ENCODE data around the gene BANK1.

Gene BANK1

GRCh38 chr4:101910786-101911373 lies 120.3 kb downstream of the BANK1 start:
- DNase-seq, result no peak

- no peak for DNase-seq
Observed at GRCh38 chr4:101911616-101912015, 121.1 kb downstream of the BANK1 start.

DNA sequence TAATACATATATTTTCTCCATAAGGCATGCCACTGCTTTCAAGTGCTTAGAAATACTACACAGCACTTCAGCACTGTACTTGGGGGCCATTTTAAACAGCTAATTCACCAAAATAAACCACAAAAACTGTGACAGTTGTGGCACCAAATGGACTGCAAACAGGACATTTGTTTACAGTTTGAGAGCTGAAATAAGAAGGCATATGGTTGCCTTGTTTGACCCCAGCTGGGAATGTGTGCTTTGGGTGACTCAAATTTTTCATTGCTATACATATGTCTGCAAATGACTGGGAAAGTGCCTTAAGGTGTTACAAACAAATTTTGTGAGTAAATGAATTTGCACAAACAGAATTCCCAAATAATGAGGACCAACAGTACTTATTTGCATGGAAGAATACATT lies 124.2 kb downstream of the BANK1 start:
- DNase-seq, result no peak

- no peak for DNase-seq
Observed at GRCh38 chr4:101919373-101919977, 128.9 kb downstream of the BANK1 start.

GRCh38 chr4:101921370-101921769 lies 130.8 kb downstream of the BANK1 start:
- no peak for DNase-seq

- DNase-seq, result no peak
Observed at GRCh38 chr4:101931619-101932018, 141.1 kb downstream of the BANK1 start.

GRCh38 chr4:101933855-101934254 lies 143.3 kb downstream of the BANK1 start:
- no peak for DNase-seq

DNA sequence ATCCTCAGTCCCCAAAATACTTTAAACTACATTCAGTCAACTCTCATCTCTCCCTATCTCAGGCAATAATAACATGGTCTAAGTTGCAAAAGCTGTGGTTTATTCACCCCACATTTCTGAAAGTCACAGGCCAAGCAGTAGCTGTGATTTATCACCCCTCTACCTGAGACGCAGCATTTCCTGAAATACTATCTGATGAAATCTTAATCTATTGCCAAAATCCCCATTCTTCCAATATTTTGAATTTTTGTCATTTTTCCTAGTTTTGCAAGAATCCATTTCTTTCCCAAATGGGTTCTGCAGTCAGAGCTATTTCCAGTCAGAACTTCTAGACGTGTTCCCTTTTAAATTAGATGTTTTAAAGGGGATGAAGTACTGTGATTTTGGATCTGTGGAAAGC lies 148.3 kb downstream of the BANK1 start:
- DNase-seq, result no peak

DNA sequence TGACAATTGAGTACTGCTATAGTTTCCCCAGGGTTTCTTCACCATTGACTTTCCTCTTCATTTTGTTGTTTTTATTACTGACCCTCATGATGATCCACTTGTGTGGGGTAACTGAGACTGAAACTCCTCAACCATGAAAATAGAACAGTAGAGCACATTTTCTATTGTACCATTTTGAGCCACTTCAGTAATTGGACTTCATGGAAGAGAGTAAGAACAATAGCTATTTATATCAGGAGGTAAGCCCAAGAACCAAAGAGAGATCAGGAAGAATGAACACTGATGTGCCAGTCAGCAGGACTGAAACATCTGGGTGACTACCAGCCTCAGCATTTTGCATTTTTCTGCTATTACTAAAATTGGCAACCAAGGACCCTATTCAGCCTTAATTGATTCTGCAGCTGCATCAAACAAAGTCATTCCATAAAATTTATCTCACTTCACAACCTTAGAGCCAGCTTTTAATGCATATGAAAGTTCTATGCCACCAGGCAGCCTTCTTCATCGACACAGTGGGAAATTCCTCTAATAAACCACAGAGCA lies 151.4 kb downstream of the BANK1 start:
- no peak for DNase-seq

DNA sequence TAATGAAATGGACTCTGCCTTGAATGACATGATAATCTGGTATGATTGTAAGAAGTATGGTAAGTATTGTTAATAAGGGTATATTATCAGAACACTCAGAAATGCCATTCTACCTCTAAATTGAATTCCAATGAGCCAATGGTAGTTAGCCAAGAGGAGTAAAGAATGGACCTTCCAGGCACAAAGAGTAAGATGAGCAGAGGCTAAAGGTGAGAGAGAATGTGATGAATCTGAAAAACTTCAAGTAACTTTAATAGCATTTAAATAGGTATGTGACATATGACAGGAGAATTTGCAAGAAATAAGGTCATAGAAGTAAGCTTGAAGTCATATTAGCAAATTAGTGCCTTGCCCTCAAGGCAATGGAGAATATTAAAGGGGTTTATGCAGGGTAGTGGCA lies 152.4 kb downstream of the BANK1 start:
- no peak for DNase-seq

DNA sequence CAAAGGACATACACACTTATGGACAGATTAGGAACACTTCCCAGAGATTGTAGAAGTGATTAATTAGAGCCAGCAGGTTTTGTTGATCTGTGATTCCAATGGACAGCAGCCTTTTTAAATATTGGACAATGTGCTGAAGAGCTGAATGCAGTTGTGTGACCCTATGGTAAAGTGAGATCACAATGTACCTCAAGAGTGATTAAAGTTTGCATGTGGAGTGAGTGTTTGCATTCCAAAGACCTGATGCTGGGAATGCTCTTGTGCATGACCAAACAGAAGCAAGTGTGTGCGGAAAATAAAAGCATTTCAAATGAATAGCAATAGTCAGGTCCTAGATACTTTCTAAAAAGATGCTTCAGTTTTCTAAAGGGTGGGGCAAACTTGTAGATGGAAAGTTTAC lies 154.1 kb downstream of the BANK1 start:
- DNase-seq, result no peak

DNA sequence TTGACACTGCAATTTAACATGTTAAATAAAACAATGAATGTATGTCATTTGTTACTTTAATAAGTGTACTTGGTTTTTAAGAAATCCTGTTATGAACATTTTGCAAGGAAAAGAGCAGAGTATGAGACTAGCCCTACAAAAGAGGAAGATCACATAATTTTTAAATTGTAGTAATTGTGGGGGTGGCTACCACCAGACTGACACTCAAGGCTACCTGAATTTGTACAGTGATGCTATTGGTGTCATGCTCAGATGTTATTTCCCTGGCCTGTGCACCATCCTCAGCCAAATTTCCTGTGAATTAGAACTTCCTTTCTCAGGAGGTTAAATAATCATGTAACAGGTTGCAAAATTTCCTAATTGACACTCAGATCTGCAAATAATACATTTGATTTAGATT lies 157.5 kb downstream of the BANK1 start:
- DNase-seq, result no peak

- DNase-seq, result no peak
Observed at GRCh38 chr4:101948951-101949350, 158.4 kb downstream of the BANK1 start.

- no peak for DNase-seq
Observed at GRCh38 chr4:101950258-101950979, 159.9 kb downstream of the BANK1 start.

- no peak for DNase-seq
Observed at GRCh38 chr4:101952985-101953384, 162.5 kb downstream of the BANK1 start.

DNA sequence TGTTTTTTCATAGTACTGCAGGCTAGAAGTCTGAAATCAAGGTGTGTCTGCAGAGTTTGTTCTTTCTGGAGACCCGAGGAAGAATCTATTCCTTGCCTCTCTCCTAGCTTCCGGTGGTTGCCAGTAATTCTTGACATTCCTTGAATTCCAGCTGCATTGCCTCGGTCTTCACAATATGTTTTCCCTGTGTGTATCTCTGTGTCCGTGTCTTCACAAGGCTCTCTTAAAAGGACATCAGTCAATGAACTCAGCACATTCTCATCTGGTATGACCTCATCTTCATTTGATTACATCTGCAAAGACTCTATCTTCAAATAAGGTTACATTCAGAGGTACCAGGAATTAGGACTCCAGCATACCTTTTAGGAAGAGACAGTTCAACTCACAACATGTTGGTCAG lies 163.4 kb downstream of the BANK1 start:
- no peak for DNase-seq

DNA sequence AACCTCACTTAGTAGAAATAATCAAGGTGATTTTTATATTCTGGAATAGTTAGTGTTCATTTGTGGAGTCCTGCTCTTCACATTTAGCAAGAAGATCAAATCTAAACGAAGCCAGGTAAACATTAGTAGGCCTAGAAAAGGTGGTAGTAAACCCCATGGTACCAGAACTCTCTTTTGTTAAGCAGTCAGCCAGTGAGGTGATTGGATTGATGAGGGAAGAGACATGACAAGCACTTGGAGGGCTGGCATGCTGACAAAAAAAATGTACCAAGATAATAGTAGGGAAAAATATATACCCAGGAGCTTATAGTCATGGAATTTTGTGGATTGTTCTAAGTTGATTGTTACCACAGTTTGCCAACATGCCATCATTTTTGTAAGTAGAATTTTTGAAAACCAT lies 163.8 kb downstream of the BANK1 start:
- DNase-seq, result no peak

- DNase-seq, result peak; percentile 46
Observed at GRCh38 chr4:101954975-101955678, 164.6 kb downstream of the BANK1 start.

GRCh38 chr4:101956068-101956825 lies 165.7 kb downstream of the BANK1 start:
- no peak for DNase-seq

DNA sequence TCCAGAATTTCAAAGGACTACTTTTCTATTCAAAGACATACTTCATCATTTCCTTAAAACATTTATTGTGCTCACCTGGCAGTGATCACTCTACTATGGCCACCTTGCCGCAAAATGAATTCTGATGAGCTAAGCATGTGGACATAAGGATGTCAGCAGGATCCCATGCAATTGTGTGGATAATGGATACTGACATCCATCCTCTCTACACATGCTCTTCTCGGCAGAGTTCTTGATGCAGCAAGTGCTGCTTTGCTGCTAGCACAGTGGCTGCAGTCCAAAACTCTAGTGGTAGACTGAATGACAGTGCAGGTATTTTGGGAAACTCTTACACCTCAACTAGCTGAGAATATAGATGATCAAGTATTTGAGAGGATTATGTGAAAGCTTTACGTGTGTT lies 168.0 kb downstream of the BANK1 start:
- no peak for DNase-seq

- no peak for DNase-seq
Observed at GRCh38 chr4:101960431-101960830, 169.9 kb downstream of the BANK1 start.

- DNase-seq, result no peak
Observed at GRCh38 chr4:101961144-101961543, 170.6 kb downstream of the BANK1 start.
